GM18502 (cell line): ENCODE data around the gene TNFSF12.

Source experiments
- ATAC-seq: cut with Tn5 transposase; IDR thresholded peaks from one replicate; pipeline ENCODE4 v1.9.1; 2021; ENCODE audit warnings: mild to moderate bottlenecking; ENCODE audit not compliant: unreplicated experiment, poor library complexity

TNFSF12 gene

GRCh38 chr17:7538891-7539545 lies 9.8 kb upstream of the TNFSF12 start:
- no peak for ATAC-seq

GRCh38 chr17:7541074-7541621 lies 7.7 kb upstream of the TNFSF12 start:
- no peak for ATAC-seq

- ATAC-seq: no peak
These were observed 3.9 kb upstream of the TNFSF12 start for GRCh38 chr17:7544911-7545310.

- ATAC-seq: no peak
These were observed 670 bp downstream of the TNFSF12 start for GRCh38 chr17:7549401-7550055.

GRCh38 chr17:7550344-7550743 lies 1.5 kb downstream of the TNFSF12 start:
- ATAC-seq: no peak

- no peak for ATAC-seq
These were observed 2.5 kb downstream of the TNFSF12 start for GRCh38 chr17:7551396-7551795.

- ATAC-seq: peak; percentile 68
These were observed 3.8 kb downstream of the TNFSF12 start for GRCh38 chr17:7552621-7553051.

- ATAC-seq: no peak
These were observed 4.5 kb downstream of the TNFSF12 start for GRCh38 chr17:7553356-7553755.

- no peak for ATAC-seq
These were observed 6.6 kb downstream of the TNFSF12 start for GRCh38 chr17:7555320-7555948.

- ATAC-seq: no peak
These were observed 7.8 kb downstream of the TNFSF12 start for GRCh38 chr17:7556627-7557026.

- no peak for ATAC-seq
These were observed 8.4 kb downstream of the TNFSF12 start for GRCh38 chr17:7557147-7557764.

GRCh38 chr17:7557775-7558543 lies 9.1 kb downstream of the TNFSF12 start:
- ATAC-seq: no peak

GRCh38 chr17:7558544-7559319 lies 9.9 kb downstream of the TNFSF12 start, which contains the start of gene TNFSF13:
Gene TNFSF13, plus strand, starts transcription at chr17:7558750. Its CDS starts 290 bp downstream, at chr17:7559040.
- no peak for ATAC-seq

GRCh38 chr17:7559320-7560171 lies 10.7 kb downstream of the TNFSF12 start:
- no peak for ATAC-seq

- ATAC-seq: no peak
These were observed 11.5 kb downstream of the TNFSF12 start for GRCh38 chr17:7560172-7561027.

- ATAC-seq: peak; percentile 41
These were observed 12.2 kb downstream of the TNFSF12 start for GRCh38 chr17:7561028-7561575.

- ATAC-seq: peak; percentile 68
These were observed 12.8 kb downstream of the TNFSF12 start, which contains the start of gene SENP3 for GRCh38 chr17:7561589-7562207. Gene SENP3, plus strand, starts transcription at chr17:7561919. Its CDS starts 1,158 bp downstream, at chr17:7563077.
